ENCODE measurements around the gene TXNDC8. TPM values are rescaled to one million over a fixed set of nuclear protein-coding genes. Genes with fewer than 3 reads are reported as not detected.

TXNDC8 gene
- polyA plus RNA-seq, 1 donor from 2014 or later: not detected

- Histone ChIP-seq H3K9me2 (ENCODE audit: insufficient read depth, low read length) (no peaks in the 10 kb centered on the region), H3K9me3 (ENCODE audit: low read length) (no peaks in the 10 kb centered on the region), H3K27ac (ENCODE audit: low read length) (no peak overlapping the region), H2AFZ (ENCODE audit: low read depth, low read length) (no peak overlapping the region), H3K9ac (ENCODE audit: low read length) (no peak overlapping the region), H3K36me3 (ENCODE audit: insufficient read depth, low read length) (no peaks in the 10 kb centered on the region), H3K4me3 (ENCODE audit: low read length) (no peak overlapping the region), H4K20me1 (ENCODE audit: insufficient read depth) (no peaks in the 10 kb centered on the region), H3K27me3 (ENCODE audit: insufficient read depth, low read depth, low read length) (no peaks in the 10 kb centered on the region), H3F3A (ENCODE audit: insufficient read depth, low read length, poor library complexity, severe bottlenecking) (no peaks in the 10 kb centered on the region), H3K79me2 (replicated peaks; ENCODE audit: insufficient read depth, low read length) (no peaks in the 10 kb centered on the region), H3K4me2 (ENCODE audit: low read length) (no peak overlapping the region)
- TF ChIP-seq MXI1 (conservative IDR thresholded peaks at IDR 0.05; ENCODE audit: poor library complexity, severe bottlenecking) (no peak), TAF1 (IDR thresholded peaks at IDR 0.05; ENCODE audit: low read depth) (no peak), POLR2AphosphoS5 (IDR thresholded peaks at IDR 0.05) (no peak), RAD21 (conservative IDR thresholded peaks at IDR 0.05) (no peak), SMC3 (conservative IDR thresholded peaks at IDR 0.05; ENCODE audit: poor library complexity) (no peak), EP300 (conservative IDR thresholded peaks at IDR 0.05; ENCODE audit: poor library complexity, severe bottlenecking) (no peak), EZH2 (IDR thresholded peaks at IDR 0.05; ENCODE audit: borderline replicate concordance, insufficient read depth, low read length, poor library complexity, severe bottlenecking) (no peak)
- TF ChIP-seq, protein P1, sequence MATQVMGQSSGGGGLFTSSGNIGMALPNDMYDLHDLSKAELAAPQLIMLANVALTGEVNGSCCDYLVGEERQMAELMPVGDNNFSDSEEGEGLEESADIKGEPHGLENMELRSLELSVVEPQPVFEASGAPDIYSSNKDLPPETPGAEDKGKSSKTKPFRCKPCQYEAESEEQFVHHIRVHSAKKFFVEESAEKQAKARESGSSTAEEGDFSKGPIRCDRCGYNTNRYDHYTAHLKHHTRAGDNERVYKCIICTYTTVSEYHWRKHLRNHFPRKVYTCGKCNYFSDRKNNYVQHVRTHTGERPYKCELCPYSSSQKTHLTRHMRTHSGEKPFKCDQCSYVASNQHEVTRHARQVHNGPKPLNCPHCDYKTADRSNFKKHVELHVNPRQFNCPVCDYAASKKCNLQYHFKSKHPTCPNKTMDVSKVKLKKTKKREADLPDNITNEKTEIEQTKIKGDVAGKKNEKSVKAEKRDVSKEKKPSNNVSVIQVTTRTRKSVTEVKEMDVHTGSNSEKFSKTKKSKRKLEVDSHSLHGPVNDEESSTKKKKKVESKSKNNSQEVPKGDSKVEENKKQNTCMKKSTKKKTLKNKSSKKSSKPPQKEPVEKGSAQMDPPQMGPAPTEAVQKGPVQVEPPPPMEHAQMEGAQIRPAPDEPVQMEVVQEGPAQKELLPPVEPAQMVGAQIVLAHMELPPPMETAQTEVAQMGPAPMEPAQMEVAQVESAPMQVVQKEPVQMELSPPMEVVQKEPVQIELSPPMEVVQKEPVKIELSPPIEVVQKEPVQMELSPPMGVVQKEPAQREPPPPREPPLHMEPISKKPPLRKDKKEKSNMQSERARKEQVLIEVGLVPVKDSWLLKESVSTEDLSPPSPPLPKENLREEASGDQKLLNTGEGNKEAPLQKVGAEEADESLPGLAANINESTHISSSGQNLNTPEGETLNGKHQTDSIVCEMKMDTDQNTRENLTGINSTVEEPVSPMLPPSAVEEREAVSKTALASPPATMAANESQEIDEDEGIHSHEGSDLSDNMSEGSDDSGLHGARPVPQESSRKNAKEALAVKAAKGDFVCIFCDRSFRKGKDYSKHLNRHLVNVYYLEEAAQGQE (IDR thresholded peaks at IDR 0.05; ENCODE audit: borderline replicate concordance): no peak
- TF ChIP-seq, protein P2, sequence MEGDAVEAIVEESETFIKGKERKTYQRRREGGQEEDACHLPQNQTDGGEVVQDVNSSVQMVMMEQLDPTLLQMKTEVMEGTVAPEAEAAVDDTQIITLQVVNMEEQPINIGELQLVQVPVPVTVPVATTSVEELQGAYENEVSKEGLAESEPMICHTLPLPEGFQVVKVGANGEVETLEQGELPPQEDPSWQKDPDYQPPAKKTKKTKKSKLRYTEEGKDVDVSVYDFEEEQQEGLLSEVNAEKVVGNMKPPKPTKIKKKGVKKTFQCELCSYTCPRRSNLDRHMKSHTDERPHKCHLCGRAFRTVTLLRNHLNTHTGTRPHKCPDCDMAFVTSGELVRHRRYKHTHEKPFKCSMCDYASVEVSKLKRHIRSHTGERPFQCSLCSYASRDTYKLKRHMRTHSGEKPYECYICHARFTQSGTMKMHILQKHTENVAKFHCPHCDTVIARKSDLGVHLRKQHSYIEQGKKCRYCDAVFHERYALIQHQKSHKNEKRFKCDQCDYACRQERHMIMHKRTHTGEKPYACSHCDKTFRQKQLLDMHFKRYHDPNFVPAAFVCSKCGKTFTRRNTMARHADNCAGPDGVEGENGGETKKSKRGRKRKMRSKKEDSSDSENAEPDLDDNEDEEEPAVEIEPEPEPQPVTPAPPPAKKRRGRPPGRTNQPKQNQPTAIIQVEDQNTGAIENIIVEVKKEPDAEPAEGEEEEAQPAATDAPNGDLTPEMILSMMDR (IDR thresholded peaks at IDR 0.05; ENCODE audit: poor library complexity, severe bottlenecking): no peak
Observed at GRCh38 chr9:110291921-110292557, 45.6 kb downstream of the TXNDC8 start.

DNA sequence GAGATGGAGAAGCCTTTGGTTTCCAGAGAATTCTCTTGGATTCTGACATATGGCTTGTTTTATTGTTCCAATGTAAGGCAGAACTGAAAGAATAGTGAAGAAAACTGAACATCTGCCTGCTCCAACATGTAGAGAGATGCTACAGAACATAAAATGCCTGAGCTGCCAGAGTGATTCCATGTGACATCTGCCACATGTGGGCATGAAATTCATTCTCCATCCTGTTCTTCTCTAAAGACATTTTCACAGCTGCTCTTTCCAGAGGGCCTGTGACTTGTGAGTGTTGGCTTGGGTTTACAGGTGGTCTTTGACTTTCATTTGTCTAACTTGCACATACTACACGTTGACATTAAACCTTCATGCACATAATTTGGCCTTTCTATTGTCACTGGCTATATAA is 47.7 kb downstream of the TXNDC8 start:
- no peak overlapping the region for H3K4me2 ChIP-seq (ENCODE audit: low read length)
- H3K9ac ChIP-seq (ENCODE audit: low read length): no peak overlapping the region
- H3K9me2 ChIP-seq (ENCODE audit: insufficient read depth, low read length): no peaks in the 10 kb centered on the region
- no peaks in the 10 kb centered on the region for H3K36me3 ChIP-seq (ENCODE audit: insufficient read depth, low read length)
- no peaks in the 10 kb centered on the region for H4K20me1 ChIP-seq (ENCODE audit: insufficient read depth)
- no peak overlapping the region for H3K4me3 ChIP-seq (ENCODE audit: low read length)
- no peak for TF ChIP-seq TAF1 (IDR thresholded peaks at IDR 0.05; ENCODE audit: low read depth)
- H3K27me3 ChIP-seq (ENCODE audit: insufficient read depth, low read depth, low read length): no peaks in the 10 kb centered on the region
- H3K79me2 ChIP-seq (replicated peaks; ENCODE audit: insufficient read depth, low read length): no peaks in the 10 kb centered on the region
- no peaks in the 10 kb centered on the region for H3K9me3 ChIP-seq (ENCODE audit: low read length)
- H3K27ac ChIP-seq (ENCODE audit: low read length): no peak overlapping the region
- no peaks in the 10 kb centered on the region for H3F3A ChIP-seq (ENCODE audit: insufficient read depth, low read length, poor library complexity, severe bottlenecking)
- H2AFZ ChIP-seq (ENCODE audit: low read depth, low read length): no peak overlapping the region

All from neural cell (in vitro differentiated cells).